Mucosa of stomach (tissue), 1 donor: ENCODE measurements around the gene PRPF6.
"Not testable (repeated sequence)": the region's sequence is repeated elsewhere in the genome, so short reads cannot be mapped to it uniquely, and the experiment has no call there.

ENCODE experiments used
- H3K27me3 ChIP-seq: one replicate; pipeline ENCODE4 v1.7.0; 2013; ENCODE audit warnings: mild to moderate bottlenecking, low read length; ENCODE audit not compliant: control insufficient read depth, insufficient read depth
- H3K36me3 ChIP-seq: one replicate; pipeline ENCODE4 v1.7.0; 2013; ENCODE audit warnings: low read length; ENCODE audit not compliant: control insufficient read depth, insufficient read depth
- H3K4me1 ChIP-seq: one replicate; pipeline ENCODE4 v1.7.0; 2013; ENCODE audit warnings: mild to moderate bottlenecking, low read length; ENCODE audit not compliant: control insufficient read depth, insufficient read depth
- H3K4me3 ChIP-seq: one replicate; pipeline ENCODE4 v1.7.0; 2013; ENCODE audit warnings: low read length
- H3K9ac ChIP-seq: one replicate; pipeline ENCODE4 v1.7.0; 2013; ENCODE audit warnings: mild to moderate bottlenecking, low read length, moderate library complexity
- H3K9me3 ChIP-seq: one replicate; pipeline ENCODE4 v1.7.0; 2013; ENCODE audit warnings: mild to moderate bottlenecking, low read length, moderate library complexity; ENCODE audit not compliant: control insufficient read depth
- donor health status: Pancreatic carcinoma.

Gene PRPF6

DNA sequence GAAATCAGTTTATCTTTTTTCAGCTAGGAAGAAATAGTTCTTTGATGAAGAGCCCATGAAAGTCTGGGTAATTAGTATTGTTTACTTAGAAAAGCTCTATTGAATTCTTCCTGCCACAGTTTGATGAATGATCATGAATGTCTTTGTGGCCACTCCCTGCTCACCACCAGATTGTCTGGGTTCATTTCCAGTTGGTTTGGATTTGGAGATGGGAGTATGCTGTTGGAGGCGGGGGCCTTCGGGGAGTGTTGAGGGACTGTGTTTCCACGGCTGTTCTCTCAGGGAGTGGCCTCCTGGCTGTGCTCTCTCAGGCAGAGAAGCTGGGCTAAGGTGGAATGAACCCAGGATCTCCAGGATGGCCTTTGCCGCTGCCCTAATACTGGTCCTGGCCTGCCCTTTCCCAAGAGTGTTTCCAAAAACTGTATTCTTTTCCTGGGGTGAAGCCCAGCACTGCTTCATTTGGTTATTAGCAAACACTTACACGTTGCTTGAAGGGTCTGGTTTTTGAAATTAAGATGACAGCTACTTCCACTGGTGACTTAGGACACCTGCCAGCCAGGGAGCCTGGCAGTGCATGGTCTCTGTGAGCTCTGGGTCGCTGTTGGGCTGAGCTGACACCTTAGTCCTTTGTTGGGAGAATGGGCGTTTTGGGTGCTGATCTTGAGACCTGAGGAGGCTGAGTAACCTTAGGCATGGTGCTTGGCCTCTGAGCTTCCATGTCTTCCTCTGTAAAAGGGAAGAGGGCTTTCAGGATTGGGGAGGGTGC lies 23.2 kb downstream of the PRPF6 start:
- Histone ChIP-seq H3K9me3 (no peaks in the 10 kb centered on the region), H3K4me1 (no peaks in the 10 kb centered on the region), H3K9ac (no peak overlapping the region), H3K4me3 (no peak overlapping the region), H3K27me3 (no peaks in the 10 kb centered on the region), H3K36me3 (peaks cover 11% of the 10 kb centered on the region)

DNA sequence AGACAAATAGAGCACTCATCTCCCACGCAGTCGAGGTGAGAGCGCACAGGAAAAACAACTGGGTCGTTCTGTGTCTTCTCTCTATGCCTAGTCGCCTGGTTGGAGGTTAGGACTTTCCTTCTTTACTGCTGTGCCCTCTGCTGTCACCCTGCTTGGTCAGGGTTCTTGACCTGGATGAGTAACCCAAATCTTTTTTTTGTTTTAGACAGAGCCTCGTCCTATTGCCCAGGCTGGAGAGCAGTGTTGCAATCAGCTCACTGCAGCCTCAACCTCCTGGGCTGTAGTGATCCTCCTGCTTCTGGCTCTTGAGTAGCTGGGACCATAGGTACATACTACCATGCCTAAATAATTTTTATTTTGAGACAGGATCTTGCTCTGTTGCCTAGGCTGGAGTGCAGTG lies 24.5 kb downstream of the PRPF6 start:
- Histone ChIP-seq H3K4me3 (no peak overlapping the region), H3K9me3 (no peaks in the 10 kb centered on the region), H3K27me3 (no peaks in the 10 kb centered on the region), H3K9ac (no peak overlapping the region), H3K4me1 (no peaks in the 10 kb centered on the region), H3K36me3 (peaks cover 16% of the 10 kb centered on the region)

DNA sequence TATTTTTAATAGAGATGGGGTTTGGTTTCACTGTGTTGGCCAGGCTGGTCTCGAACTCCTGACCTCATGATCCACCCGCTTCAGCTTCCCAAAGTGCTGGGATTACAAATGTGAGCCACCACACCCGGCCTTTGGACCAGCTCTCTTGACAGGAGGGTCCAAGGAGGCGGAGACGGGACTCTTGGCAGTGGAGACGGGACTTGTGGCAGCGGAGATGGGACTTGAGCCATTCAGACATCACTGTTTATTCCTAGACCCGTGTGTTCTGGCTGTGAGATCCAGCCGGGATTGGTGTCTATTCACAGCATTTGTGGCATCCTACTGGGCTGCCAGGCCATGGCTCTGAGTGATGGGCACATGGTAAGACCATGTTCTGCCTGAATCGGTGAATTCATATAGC lies 25.6 kb downstream of the PRPF6 start:
- H3K4me1 ChIP-seq: no peaks in the 10 kb centered on the region
- H3K9me3 ChIP-seq: no peaks in the 10 kb centered on the region
- H3K27me3 ChIP-seq: no peaks in the 10 kb centered on the region
- H3K4me3 ChIP-seq: no peak overlapping the region
- no peak overlapping the region for H3K9ac ChIP-seq
- H3K36me3 ChIP-seq: peaks cover 15% of the 10 kb centered on the region

DNA sequence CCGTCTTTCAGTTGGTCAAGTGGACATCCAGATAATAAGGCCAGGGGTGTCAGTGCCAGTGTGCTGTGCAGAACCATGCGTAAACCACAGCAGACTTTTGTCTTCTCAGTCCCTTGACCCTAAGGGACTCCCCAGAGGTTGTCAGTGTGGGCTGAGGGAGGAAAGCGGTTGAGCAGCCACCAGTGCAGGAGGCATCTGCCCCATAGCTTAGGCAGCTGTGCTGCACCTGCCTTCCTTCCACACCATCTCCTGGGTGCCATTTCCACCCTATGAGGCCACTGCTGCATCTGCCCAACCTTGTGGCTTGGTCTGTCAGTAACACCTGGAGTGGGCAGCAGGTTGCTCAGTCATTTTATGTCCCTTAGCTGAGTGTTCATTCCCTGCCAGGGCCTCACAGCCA lies 26.0 kb downstream of the PRPF6 start:
- H3K9me3 ChIP-seq: no peaks in the 10 kb centered on the region
- no peaks in the 10 kb centered on the region for H3K27me3 ChIP-seq
- no peaks in the 10 kb centered on the region for H3K4me1 ChIP-seq
- peaks cover 15% of the 10 kb centered on the region for H3K36me3 ChIP-seq
- H3K4me3 ChIP-seq: no peak overlapping the region
- H3K9ac ChIP-seq: no peak overlapping the region

DNA sequence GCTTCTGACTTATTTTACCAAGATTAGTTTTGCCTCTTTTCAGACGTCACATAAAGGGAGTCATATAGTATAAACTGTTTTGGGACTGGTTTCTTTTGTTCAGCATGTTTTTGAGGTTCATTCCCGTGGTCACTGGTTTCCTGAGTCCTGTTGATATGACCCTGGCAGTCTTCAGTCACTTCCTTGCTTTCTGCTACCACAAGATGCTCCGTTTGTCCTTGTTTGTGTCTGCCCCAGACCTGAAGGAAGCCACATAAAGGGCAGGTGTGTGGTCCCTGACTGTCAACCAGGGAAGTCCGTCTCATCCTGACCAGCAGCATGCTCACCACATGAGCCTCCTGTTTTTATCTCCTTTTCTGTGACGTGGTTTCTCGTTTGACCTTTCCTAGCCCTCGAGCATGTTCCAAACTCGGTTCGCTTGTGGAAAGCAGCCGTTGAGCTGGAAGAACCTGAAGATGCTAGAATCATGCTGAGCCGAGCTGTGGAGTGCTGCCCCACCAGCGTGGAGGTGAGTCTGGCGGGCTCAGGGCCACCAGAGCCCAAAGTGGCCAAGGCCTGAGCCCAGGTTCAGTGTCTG lies 29.0 kb downstream of the PRPF6 start:
- H3K36me3 ChIP-seq: peaks cover 15% of the 10 kb centered on the region
- no peak overlapping the region for H3K4me3 ChIP-seq
- H3K9ac ChIP-seq: no peak overlapping the region
- H3K9me3 ChIP-seq: no peaks in the 10 kb centered on the region
- no peaks in the 10 kb centered on the region for H3K4me1 ChIP-seq
- H3K27me3 ChIP-seq: no peaks in the 10 kb centered on the region

DNA sequence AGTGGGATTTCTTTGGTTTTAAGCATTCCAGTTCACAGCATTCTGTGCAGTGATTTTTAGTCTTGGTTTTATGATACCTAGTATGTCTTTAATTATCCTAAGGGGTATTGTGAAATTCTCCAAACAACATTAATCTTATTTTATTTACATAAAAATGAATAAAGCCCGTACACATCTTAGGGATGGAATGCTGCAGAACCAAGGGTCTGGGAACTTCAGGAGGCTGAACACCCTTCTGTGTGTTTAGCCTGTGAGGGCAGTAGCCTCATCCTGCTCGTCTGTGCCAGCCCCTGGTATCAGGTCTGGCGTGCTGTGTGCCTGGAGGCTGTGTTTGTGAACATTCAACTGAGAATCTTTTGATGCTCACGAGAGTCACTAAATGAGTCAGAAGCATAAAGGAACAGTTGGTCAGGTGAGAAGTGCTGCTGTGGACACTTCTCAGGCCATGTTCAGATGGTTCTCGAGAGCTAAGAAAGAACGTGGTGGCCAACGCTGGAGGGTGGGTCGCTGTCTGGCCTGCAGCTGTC lies 29.8 kb downstream of the PRPF6 start:
- H3K9ac ChIP-seq: no peak overlapping the region
- H3K4me1 ChIP-seq: no peaks in the 10 kb centered on the region
- no peaks in the 10 kb centered on the region for H3K9me3 ChIP-seq
- no peaks in the 10 kb centered on the region for H3K27me3 ChIP-seq
- H3K4me3 ChIP-seq: no peak overlapping the region
- H3K36me3 ChIP-seq: peaks cover 23% of the 10 kb centered on the region

DNA sequence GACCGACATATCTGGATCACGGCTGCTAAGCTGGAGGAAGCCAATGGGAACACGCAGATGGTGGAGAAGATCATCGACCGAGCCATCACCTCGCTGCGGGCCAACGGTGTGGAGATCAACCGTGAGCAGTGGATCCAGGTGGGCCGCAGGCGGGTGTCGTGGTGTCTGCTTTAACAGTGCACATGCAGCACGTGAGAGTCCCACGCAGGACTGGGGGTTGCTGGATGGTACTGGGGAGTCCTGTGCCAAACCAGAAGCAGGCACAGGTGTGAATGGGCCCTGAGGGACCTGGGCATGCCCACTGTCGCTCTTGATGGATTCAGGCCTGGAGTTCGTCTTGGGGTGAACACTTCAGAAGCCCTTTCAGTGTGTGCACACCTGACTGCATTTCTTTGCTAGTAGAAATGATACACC lies 30.4 kb downstream of the PRPF6 start:
- no peaks in the 10 kb centered on the region for H3K9me3 ChIP-seq
- peaks cover 23% of the 10 kb centered on the region for H3K36me3 ChIP-seq
- no peak overlapping the region for H3K9ac ChIP-seq
- H3K4me1 ChIP-seq: no peaks in the 10 kb centered on the region
- H3K4me3 ChIP-seq: no peak overlapping the region
- no peaks in the 10 kb centered on the region for H3K27me3 ChIP-seq

DNA sequence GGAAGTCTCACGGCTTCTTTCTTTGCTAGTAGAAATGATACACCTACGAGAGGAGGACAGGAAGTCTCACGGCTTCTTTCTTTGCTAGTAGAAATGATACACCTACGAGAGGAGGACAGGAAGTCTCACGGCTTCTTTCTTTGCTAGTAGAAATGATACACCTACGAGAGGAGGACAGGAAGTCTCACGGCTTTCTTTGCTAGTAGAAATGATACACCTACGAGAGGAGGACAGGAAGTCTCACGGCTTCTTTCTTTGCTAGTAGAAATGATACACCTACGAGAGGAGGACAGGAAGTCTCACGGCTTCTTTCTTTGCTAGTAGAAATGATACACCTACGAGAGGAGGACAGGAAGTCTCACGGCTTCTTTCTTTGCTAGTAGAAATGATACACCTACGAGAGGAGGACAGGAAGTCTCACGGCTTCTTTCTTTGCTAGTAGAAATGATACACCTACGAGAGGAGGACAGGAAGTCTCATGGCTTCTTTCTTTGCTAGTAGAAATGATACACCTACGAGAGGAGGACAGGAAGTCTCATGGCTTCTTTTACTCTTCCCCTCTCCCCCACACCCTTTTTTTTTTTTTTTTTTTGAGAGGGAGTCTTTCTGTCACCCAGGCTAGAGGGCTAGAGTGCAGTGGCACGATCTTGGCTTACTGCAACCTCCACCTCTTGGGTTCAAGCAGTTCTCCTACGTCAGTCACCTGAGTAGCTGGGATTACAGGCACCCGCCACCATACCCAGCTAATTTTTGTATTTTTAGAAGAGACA lies 31.6 kb downstream of the PRPF6 start:
- H3K4me1 ChIP-seq: not testable (repeated sequence)
- H3K36me3 ChIP-seq: peaks cover 23% of the 10 kb centered on the region

DNA sequence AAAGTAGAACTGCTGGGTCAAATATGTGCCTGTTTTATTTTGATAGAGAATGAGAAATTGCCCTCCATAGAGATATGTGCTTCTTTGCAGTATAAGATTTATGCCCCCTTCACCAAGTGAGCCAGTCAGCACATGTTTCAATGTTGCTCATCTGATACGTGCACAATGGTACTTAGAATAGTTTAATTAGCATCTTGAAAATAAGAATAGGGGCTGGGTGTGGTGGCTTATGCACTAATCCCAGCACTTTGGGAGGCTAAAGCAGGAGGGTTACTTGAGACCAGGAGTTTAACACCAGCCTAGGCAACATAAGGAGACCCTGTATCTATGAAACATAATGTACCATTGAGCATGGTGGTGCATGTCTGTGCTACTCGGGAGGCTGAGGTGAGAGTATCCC lies 34.7 kb downstream of the PRPF6 start:
- Histone ChIP-seq H3K4me1 (no peaks in the 10 kb centered on the region), H3K4me3 (no peak overlapping the region), H3K9me3 (no peaks in the 10 kb centered on the region), H3K27me3 (no peaks in the 10 kb centered on the region), H3K9ac (no peak overlapping the region), H3K36me3 (peaks cover 17% of the 10 kb centered on the region)

More for the DNA sequence above, 31.6 kb downstream of the PRPF6 start:
- not testable (repeated sequence) for H3K9me3 ChIP-seq, H3K4me3 ChIP-seq, H3K9ac ChIP-seq, H3K27me3 ChIP-seq

DNA sequence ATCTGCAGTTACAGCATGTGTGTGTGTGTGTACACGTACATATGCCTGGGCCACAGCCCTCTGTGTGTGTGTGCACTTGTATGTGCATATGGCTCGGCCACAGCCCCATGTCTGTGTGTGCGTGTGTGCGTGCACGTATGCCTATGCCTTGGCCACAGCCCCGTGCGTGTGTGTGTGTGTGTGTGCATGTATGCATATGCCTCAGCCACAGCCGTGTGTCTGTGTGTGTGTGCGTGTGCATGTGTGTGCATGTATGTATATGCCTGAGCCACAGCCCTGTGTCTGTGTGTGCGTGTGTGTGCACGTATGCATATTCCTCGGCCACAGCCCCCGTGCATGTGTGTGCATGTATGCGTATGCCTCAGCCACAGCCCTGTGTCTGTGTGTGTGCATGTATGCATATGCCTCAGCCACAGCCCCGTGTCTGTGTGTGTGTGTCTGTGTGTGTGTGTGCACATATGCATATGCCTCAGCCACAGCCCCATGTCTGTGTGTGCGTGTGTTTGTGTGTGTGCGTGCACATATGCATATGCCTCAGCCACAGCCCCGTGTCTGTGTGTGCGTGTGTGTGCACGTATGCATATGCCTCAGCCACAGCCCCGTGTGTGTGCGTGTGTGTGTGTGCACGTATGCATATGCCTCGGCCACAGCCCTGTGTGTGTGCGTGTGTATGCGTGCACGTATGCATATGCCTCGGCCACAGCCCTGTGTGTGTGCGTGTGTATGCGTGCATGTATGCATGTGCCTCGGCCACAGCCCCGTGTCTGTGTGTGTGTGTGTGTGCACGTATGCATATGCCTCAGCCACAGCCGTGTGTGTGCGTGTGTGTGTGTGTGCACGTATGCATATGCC lies 40.4 kb downstream of the PRPF6 start:
- peaks cover 11% of the 10 kb centered on the region for H3K36me3 ChIP-seq
- H3K4me1 ChIP-seq: no peaks in the 10 kb centered on the region
- no peaks in the 10 kb centered on the region for H3K9me3 ChIP-seq
- no peaks in the 10 kb centered on the region for H3K27me3 ChIP-seq
- no peak overlapping the region for H3K9ac ChIP-seq
- H3K4me3 ChIP-seq: no peak overlapping the region

DNA sequence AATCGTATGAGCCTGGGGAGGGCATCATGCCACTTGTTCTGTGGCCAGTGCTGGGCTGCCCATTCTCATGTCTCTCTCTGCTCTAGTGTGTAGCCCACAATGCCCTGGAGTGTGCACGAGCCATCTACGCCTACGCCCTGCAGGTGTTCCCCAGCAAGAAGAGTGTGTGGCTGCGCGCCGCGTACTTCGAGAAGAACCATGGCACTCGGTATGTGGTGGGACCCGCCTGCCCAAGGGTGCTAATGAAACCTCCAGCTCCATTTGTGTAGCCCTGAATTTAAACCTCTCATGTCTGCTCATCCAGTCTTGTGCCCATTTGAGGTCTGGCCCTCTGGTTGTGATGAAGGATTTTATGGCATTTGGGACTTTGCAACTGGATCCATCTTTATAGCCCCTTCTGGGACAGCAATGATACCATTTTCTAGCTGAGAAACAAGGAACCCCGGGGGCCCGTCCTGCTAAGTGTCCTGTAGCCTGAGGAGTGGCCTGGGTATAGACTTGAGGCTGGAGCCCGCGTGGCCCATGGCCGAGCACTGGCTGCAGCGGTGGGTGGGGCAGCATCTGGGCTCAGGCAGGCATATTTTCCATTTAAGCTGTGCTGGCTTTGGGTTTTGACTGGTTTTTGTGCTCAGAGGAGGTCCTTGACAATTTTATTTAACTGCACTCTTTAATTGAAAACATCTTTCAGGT lies 41.9 kb downstream of the PRPF6 start:
- no peaks in the 10 kb centered on the region for H3K4me1 ChIP-seq
- no peak overlapping the region for H3K4me3 ChIP-seq
- H3K9me3 ChIP-seq: no peaks in the 10 kb centered on the region
- H3K36me3 ChIP-seq: peaks cover 22% of the 10 kb centered on the region
- no peaks in the 10 kb centered on the region for H3K27me3 ChIP-seq
- H3K9ac ChIP-seq: no peak overlapping the region
